Right kidney (tissue), 9 donors: Measurements from ENCODE around the gene ZNF554.

Source experiments
- DNase-seq: peaks from one replicate; pipeline ENCODE4 v3.0.0-alpha.2; 2016
- long read RNA-seq, 8 donors: transcript quantifications; one replicate each; lab custom pipeline, GENCODE V29; 2026

Gene ZNF554
- long read RNA-seq, donor 1 = 0 reads
- long read RNA-seq, donor 2 = 0 reads
- long read RNA-seq, donor 3, partial matches to known transcripts = 0 of 1 reads
- long read RNA-seq, donor 3, other reads (novel, unspliced or antisense) = 0 of 1 reads
- long read RNA-seq, donor 4, full-length matches to known transcripts = 3 of 3 reads
- long read RNA-seq, donor 4, partial matches to known transcripts = 0 of 3 reads
- long read RNA-seq, donor 4, other reads (novel, unspliced or antisense) = 0 of 3 reads
- long read RNA-seq, donor 5 = 0 reads
- long read RNA-seq, donor 6, partial matches to known transcripts = 0 of 2 reads
- long read RNA-seq, donor 6, other reads (novel, unspliced or antisense) = 0 of 2 reads
- long read RNA-seq, donor 7 = 0 reads
- long read RNA-seq, donor 8, partial matches to known transcripts = 0 of 2 reads
- long read RNA-seq, donor 8, other reads (novel, unspliced or antisense) = 0 of 2 reads

DNA sequence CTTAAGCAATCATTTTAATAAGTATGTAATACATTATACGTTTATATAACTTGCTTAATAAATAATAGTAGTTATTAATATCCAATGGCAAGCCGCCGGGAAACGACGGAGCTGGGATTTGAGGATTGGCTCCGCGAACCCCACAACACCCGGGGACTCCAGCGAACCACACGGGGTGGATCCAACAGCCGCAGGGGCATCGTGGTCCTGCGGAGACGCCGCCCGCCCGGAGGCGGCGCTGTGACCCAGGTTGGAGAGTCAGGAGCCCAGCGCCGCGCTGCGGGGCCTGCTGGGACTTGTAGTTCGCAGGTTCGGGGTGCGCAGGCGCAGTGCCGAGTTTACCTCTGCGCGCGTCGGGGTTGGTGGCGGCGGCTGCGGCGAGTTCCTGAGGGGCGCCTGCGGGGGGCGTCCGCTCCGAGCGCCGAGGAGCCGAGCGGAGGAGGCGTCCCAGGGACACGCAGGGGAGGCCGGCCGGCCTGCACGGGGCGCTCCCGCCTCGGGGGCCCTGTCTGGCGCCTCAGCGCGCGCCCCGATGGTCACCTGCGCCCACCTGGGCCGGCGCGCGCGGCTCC, at the start of gene ZNF554:
ZNF554 (plus strand) TSS at position 329 of the 572 bp plus-strand sequence; CDS start at position 533, 204 bp downstream.
- DNase-seq = peak; percentile 90

DNA sequence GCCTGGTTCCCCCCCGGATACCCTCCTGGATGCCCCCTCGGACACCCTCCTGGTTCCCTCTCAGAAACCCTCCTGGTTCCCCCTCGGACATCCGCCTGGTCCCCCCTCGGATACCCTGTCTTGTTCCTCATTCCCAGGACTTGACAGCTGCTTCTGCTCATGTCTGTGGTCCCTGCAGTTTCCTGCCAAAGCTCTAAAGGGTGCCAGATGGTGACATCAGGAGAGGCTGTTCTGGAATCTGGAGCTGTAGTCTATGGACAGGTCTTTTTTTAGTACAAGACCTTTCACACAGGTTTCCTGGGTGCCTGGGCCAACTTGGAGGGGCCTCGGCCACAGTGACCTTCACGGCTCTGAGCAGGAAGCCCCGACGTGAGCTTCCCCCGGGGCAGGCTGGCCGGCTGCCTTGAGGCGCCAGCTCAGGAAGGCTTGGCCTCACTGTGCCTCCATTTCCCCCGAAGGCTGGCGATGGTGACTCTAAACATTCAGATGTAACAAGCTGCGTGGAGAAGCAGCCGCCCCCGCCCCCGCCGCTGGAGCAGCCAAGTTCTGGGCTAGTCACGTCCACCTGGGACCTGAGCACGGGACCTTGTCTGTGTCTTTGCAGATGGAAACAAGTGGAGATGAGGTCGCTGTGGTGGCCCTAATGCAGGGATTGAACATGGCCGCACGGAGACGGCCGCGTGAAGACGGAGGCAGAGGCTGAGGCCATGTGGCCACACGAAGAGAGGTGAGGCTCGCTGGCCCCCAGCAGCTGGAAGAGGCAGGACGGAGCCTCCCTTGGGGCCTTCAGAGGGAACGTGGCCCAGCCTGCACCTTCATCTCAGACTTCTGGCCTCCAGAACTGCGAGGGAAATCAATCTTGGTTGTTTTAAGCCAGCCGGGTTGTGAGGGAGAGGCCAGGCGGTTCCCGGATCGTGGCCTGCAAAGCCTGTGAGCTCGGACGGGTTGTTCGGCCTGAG, 49.3 kb upstream of the ZNF554 start:
- peak; percentile 15 for DNase-seq

GRCh38 chr19:2771786-2772674, 47.6 kb upstream of the ZNF554 start:
- no peak for DNase-seq

DNA sequence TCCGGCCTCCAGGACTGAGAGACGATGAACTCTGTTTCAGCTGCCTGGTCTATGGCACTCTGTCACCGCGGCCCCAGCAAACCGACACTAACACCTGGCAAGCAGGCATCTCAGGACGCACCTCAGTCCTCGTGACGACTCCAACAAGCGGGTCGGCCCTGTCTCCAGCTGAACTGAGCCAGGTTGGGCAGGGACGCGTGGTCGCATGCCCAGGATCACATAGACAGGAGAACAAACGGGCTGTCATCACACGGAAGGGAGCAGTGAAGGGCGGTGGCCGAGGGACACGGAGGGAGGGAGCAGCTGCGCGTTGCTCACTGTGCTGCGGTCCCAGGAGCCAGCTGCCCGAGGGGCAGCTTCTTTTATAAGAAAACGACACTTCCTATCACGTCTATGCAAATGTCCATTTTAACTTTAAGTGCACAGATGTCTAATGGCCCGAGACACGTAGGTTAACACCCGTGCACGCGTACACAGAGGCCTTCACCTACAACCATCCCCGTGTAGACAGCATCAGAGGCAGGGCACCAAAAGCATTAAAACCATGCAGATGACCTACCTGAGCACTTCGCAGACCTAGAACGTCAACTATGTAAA, 45.5 kb upstream of the ZNF554 start:
- no peak for DNase-seq

GRCh38 chr19:2774953-2775555, 44.6 kb upstream of the ZNF554 start:
- no peak for DNase-seq

DNA sequence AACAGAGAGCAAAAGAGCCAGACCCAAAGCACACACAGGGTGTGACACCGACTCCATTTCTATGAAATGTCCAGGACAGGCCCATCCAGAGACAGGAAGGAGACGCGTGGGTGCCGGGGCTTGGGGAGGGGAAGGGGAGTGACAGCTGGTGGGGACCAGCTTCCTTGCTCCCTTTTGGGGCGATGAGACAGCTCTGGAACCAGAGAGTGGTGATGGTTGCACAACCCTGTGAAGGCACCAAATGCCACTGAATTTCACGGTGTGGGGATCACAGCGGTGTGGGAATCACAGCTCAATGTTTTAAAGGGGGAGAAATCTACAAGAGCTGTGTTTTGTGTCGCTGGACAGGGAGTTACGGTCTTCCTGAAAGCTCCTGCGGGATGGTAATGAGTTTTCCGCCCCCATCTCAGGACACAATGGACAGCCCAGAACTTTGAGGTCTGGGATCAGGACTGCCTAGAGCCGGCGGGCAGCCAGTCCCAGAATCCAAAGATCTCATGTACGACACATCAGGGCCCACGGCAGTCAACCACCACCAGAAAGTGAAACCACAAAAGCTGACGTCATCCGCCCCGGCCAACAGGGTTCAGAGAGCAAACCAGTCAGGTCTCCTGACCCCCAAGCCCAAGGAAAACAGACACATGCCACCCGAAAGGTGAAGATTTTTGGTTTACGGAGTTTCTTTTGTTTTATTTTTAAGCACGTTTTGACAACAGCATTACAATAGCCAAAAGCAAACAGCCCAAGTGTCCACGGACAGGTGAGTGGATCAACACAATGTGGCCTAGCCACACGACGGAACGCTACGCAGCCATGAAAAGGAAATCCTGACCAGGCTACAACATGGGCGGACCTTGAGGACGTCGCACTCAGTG, 43.9 kb upstream of the ZNF554 start:
- no peak for DNase-seq

GRCh38 chr19:2777952-2778683, 41.5 kb upstream of the ZNF554 start:
- no peak for DNase-seq

DNA sequence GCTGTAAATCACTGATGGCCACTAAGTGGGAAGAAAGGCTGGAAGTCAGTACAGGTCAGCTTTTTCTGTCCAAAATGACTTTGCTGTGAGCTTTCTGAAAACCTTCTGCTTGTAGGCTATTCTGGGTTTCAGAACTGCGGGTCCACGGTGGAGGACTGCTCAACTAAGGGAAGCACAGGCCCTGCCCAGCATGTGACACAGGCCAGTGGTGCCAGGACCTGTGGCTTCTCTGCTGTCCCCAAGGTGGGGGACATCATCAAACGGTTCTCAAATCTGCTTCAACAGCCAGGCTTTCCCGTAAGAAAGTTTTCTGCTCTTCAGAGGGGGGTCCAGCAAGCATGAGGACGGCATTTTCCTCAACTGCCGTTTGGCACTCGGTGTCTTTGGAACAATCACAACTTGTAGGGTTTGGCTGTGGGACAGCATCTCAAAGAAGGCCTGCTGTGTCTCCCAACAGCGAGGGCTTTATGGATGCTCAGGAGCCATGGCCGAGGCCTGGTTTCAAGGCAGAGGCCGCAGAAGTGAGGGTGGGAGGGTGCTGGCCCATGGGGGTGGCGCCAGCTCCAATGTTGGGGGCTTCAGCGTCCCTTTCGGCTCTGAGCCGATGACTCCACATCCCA, 40.4 kb upstream of the ZNF554 start:
- DNase-seq = no peak

DNA sequence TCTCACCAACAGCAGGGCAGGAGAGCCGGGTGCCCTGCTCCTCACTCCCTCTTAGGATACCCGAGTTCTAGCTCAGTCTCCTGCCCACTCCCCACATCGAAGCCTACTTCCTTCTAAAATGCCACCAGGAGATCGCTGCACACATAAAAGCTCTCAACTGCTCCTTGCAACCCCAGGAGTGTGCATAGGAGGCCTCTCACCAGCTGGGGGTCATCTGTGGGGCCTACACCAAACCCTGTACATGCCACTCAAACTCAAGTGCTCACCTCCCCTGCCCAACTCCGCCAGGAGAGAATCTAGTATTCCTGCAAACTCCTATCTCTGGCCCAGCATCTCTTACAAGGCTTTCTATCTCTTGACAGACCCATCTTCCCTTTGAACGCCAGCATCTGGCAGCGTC, 39.4 kb upstream of the ZNF554 start:
- no peak for DNase-seq

GRCh38 chr19:2782329-2782935, 37.2 kb upstream of the ZNF554 start:
- peak; percentile 10 for DNase-seq

DNA sequence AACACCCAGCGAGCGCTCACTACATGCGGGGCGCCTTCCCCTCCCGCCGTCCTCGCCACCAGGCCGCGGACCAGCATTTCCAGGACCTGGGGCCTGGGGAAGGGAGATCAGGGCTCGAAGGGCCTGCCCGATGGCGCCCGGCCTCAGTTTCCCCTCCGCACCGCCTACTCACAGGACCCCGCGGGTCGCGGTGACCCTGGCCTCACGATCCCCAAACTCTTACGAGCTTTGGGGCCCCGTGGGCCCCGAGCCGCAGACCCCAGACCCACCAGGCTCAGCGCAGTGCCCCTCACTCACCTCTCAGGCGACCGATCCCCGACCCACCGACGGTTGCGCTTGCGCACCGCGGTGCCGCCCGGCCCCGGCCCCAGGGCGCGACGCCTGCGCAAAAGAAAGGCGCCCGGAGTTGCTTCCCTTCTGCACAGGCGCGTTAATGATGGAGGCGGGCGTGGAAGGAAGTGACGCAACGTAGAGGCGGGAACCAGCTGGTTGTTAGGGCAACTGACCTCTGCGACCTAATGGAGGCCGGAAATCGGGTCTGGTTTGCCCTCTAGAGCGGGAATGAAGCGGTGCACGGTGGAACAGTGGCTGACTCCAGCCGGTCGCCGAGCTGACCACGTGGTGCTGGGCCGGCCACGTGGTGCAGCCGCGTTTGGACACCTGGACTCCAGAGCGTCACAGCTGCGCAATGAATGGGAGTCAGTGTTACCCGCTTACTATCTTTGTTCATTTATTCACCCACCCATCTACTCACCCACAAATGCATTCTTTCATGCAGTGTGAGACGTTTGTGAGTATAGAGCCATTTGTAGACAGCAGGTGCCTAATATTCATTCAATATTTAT, 36.5 kb upstream of the ZNF554 start, which contains the start of gene SGTA:
SGTA (minus strand) TSS at position 338 of the 845 bp plus-strand sequence. CDS start 14,205 bp downstream, outside the sequence.
- DNase-seq = peak; percentile 92

- DNase-seq = peak; percentile 11
Measured at GRCh38 chr19:2783781-2784145, 35.9 kb upstream of the ZNF554 start.

GRCh38 chr19:2785244-2785997, 34.2 kb upstream of the ZNF554 start, which contains the start of gene THOP1:
TSS of gene THOP1 (plus strand) at chr19:2785503. CDS start at chr19:2785663, 160 bp downstream.
- DNase-seq = peak; percentile 87

DNA sequence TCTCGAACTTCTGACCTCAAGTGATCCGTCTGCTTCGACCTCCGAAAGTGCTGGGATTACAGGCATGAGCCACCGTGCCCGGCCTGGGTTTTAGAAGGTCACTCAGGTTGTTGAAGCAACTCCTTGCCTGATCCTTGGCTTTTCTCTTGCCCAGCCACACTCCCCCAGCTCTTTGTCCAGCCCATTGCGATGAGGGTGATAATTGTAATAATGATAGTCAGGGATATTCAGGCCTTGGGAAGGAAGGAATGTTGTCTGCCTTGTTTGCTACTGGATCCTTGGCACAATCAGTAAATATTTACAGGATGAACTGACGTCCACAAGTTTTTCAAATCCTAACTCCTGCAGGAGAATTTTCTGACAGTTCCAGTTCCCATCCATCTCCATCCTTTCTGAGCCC, 32.6 kb upstream of the ZNF554 start:
- no peak for DNase-seq

- DNase-seq = no peak
Measured at GRCh38 chr19:2788237-2788636, 31.4 kb upstream of the ZNF554 start.

GRCh38 chr19:2790194-2790556, 29.5 kb upstream of the ZNF554 start:
- DNase-seq = no peak
